ENCODE results near the gene TWNK.

TWNK gene

DNA sequence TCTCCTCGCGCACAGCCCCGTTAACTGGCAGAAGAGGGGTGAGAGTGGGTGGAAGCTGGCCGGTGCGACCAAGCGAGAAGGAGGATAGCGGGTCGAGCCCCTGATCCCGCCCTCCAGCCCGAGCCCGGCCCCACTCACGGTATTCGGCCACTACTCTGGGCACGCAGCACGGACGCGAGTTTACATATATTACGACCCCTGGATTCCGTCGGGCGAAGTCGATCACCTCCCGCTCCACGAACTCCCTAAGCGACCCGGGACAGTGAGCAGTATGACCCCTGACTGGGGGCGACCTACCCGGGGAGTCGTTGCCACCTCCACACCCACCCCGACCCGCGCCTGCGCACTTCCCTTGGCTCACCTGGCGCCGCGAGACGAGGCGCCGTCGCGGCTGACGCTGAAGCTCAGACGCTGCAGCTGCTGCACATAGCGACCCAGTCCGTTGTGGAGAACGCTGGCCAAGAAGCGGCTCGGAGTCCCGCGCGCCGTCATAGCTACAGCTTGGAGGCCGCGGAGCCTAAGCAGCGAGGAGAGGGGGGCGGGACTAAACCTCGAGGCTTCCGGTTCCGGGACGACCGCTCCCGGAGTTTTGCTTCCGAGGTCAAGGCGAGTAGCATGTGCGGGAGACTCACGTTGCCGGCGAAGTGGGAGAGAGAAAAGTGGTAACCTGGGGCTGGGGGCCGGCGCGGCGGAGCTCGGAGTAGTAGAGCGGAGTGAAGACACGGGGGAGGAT is at the start of gene TWNK, which contains the start of gene MRPL43:
Gene TWNK, plus strand, starts transcription at position 592 of the 733 bp plus-strand sequence. CDS start 668 bp downstream, outside the sequence.
Gene MRPL43, minus strand, starts transcription at position 546 of the 733 bp plus-strand sequence. Its CDS starts 54 bp downstream, at position 492.
- no peak for DNase-seq (ENCODE audit: low read depth in 2 of 2)

DNA sequence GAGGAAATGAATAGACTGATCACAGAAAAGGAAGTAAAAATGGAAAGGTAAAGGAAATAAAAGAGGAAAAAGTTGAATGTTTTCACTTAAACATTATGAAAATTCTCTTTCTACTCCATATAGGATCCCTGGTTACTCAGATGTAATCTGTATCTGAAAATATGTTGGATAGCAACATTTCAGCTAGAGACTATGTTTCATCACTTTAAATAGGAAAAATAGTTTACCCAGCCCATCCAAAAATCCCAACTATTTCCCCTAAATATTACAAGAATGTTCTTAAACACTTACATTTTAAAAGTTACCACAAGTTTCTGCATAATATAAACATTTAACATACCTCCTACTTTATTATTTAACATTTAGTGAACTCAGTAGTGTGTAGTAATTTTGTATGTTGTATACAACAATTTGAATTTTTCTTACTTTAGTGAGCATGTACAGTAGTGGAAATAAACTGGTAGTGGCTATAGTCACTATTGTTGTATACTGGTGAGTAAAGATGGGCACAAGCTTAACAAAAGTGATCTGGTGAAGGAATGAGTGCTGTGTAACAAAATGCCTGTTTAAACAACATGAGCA is 47.5 kb upstream of the TWNK start:
- DNase-seq (ENCODE audit: low read depth in 2 of 2) = peak; percentile 23 to 38

DNA sequence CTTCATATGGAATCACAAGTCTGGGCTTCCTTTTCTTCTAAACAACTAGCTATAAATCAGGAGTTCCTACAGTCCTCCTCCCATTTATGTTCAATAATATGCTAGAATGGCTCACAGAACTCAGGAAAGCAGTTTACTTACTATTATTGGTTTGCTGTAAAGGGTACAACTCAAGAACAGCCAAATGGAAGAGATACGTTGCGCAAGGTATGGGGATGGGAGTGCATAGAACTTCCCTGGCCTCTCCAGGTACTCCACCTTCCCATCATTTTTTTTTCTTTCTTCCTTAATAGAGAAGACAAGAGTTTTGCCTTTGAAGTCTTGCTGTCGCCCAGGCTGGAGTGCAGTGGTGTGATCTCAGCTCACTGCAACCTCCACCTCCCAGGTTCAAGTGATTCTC is 45.1 kb upstream of the TWNK start:
- DNase-seq (ENCODE audit: low read depth in 2 of 2) = no peak

DNA sequence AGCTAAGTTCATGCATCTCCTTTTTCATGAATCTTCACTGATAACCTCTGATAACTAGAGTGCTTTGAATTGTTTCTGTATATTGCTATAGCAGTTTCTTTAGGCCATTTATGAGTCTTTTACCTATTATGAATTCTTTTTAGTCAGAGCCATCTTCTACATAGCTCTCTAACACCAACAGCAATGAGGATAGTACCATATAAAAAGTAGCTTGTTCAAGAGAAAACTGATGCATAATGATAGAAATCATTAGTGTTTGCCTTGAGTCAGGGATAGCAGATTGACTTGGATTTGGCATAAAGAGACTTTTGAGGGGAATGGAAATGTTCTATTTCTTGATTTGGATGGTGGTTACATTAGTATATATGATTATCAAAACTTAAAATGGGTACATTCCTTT is 43.8 kb upstream of the TWNK start:
- DNase-seq (ENCODE audit: low read depth in 2 of 2) = no peak

DNA sequence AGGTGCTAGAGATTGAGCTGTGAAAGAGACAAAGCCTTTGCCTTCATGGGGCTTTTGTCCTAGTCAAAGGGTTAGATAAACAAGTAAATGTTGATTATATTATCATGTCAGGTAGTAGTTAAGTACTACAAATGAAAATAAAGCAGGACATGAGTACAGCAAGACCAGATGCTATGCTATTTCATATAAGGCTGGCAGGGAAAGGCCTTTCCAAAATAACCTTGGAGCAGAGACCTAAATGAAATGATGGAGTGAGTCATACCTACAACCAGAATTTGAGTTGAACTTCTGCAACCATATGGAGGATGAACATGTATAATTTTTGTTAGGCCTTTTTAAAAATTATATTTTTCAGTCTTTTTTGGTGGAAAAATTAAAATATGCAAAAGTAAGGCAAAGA is 41.6 kb upstream of the TWNK start:
- no peak for DNase-seq (ENCODE audit: low read depth in 2 of 2)

DNA sequence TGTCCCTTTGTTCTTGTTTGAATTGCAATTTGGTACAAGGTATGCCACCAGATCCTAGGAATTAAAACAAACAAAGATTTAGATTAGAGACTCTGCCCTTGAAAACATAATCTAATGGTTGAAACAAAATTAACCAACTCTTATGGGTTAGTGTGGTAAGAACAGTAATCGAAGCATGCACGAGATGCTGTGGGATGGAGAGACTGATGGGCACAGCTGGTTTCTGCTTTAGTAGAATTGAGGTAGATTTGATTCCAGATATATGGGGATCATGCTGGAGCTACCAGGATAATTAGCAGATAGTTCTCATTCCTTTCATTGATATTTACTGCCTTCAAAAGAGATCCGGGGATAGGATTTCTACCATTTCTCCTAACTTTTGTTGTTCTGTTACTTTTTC is 38.4 kb upstream of the TWNK start:
- DNase-seq (ENCODE audit: low read depth in 2 of 2) = no peak

DNA sequence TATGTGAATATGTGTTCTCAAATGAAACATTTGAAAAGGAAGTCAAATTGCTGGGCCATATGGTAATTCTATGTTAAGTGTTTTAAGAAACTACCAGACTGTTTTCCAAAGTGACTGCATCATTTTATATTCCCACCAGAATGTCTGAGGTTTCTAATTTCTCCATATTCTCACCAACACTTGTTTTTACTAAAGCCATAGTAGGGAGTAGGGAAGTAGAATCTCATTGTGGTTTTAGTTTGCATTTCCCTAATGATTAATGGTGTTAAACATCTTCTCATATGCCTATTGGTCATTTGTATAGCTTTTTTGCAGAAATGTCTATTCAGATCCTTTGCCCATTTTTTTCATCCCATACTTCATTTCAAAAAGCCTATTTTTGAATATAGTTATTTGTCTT is 27.1 kb upstream of the TWNK start:
- DNase-seq (ENCODE audit: low read depth in 2 of 2) = no peak

DNA sequence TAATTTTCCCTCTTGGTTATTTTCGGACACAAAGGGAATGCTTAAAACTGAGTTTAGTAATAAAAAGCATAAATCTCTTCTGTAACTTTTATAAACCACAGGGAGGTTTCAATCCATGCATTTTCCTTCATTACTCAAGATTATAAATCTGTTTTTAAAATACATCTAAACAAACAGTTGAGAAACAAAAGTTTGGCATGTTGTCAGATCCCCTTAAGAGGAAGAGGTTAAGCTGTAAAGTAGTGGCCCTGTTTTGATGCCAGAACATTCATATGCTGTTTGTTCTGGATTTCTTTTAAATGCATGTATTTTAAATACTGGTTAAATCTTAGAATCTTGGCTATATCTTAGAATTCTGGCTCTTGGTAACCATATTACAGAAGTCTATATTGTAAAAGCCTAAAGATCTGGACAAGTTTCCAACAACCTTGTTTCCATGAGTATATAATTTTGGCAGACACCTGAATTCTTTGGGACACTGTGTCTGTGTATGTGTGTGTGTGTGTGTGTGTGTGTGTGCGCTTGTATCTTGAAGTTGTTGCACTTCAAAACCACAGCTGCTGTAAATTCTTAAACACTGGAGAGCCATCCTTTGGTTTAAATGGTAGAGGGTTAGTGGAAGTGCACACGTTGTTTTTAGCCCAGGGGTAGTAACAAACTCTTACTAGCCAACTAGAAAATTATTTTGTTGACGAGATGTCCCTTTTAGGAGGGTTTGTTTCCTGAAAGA is 24.8 kb upstream of the TWNK start:
- DNase-seq (ENCODE audit: low read depth in 2 of 2) = no peak

DNA sequence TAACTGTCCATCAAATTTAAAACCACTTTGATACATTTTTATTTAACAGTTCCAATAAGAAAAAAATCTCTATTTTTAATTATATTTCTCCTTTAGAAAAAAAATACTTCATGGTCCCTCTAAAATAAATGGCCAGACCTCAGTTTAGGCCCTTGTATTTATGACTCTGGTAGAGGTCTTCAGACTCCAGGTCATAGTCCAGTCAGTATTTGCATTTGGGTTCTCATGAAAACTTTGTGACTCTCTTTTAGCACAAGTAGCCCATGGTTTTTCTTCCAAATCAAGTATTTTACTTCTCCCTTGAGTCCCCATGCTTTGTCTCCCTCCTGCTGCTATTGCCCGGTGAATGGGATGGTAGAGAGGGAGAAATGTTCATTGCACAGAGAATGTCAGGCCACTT is 23.5 kb upstream of the TWNK start:
- DNase-seq (ENCODE audit: low read depth in 2 of 2) = no peak

DNA sequence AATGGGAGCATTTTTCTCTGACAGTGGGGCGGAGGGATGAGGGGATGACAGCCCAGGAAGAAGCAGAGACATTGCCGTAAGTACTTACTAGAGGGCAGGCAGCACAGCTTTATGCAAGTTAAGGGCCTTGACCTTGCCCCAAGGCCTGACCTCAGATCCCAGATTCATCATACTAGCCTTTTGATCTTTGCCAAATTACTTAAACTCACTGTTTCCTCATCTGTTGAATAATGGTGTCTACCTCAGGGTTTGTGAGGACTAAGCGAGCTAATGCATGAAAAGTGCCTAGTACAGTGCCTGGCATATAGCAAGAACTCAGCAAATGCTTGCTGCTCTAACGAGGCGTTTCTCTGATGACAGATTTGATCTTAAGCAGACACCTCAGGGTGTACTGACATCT is 21.5 kb upstream of the TWNK start:
- no peak for DNase-seq (ENCODE audit: low read depth in 2 of 2)

DNA sequence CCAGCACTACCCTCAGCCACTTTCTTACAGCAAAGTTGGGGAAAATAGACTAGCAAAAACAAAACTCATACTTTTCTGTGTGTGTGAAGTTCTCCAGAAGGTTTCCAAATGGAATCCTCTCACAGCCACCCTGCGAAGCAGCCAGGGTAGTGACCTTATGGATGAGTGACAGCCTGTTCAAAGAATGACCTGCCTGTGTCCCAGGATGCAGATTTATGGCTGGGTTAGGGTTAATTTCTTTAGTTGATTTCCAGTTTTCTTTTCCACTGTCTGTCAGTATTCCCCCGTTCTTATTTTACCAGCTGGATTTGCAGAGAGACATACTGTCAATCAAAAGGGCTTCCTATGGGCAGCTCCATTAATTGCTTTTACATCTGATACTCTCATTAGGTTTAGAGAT is 20.5 kb upstream of the TWNK start:
- DNase-seq (ENCODE audit: low read depth in 2 of 2) = no peak

DNA sequence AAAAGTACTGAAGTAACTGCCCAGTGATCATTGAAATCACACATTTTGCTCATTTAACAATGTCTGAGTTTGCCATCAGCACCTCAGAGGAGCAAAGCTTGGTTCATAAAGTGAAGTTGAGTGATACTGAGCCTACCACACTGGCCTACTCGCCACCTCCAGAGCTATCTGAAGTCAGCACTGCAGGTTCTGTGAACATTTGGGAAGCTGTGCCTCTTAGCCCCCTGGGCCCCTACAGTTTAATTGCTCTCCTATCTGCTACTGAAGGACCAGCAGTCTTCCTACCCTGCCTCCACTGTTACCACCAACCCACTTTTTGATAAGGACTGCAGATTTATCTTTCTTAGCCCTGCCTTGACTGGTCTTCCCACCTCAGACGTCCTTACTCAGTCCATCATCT is 20.0 kb upstream of the TWNK start:
- DNase-seq (ENCODE audit: low read depth in 2 of 2) = no peak

DNA sequence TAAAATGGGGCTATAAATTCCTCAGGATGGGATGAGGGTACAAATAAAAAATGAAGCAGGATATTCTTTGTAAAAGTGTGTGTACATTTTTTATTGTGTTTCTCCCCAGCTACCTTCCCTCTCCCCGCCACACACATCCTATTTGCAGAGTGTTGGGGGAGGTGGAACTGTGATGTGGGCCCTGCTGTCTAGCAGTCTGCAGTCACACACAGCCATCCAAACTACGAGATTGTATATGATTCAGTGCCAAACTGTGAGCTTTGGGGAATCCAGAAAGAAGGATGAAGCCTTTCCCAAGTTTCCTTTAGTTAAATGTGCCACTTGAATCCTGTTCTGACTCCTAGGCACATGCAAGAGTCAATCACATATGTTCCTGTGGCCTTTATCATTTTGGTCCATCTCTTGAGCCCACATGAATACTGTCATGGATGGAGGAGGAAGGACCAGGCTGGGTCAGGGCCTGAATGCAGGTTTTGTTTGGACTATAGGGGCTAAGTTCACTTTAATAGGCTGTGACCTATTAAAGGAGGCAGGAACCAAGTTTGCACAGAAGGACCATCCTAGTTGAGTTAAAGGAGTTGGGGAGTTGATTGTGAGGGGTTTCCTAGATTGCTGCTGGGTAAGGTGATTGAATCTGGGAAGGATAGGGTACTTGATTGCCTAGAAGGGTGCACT is 19.1 kb upstream of the TWNK start:
- DNase-seq (ENCODE audit: low read depth in 2 of 2) = no peak

DNA sequence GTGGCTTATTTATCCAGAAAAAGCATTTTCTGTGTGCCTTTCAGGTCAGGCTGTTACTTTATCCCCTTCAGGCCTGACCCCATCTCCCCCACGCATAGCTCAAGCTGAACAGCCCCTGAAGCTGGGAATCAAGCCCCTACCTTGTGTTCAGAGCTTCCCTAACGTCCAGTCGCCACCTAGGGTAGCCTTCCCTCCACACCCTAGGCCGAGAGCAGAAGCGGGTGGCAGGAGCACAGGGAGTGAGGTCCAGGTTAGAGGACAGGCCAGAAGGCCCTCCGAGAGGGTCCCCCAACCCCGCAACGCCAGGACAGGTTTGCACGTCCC is 18.5 kb upstream of the TWNK start:
- DNase-seq (ENCODE audit: low read depth in 2 of 2) = no peak

DNA sequence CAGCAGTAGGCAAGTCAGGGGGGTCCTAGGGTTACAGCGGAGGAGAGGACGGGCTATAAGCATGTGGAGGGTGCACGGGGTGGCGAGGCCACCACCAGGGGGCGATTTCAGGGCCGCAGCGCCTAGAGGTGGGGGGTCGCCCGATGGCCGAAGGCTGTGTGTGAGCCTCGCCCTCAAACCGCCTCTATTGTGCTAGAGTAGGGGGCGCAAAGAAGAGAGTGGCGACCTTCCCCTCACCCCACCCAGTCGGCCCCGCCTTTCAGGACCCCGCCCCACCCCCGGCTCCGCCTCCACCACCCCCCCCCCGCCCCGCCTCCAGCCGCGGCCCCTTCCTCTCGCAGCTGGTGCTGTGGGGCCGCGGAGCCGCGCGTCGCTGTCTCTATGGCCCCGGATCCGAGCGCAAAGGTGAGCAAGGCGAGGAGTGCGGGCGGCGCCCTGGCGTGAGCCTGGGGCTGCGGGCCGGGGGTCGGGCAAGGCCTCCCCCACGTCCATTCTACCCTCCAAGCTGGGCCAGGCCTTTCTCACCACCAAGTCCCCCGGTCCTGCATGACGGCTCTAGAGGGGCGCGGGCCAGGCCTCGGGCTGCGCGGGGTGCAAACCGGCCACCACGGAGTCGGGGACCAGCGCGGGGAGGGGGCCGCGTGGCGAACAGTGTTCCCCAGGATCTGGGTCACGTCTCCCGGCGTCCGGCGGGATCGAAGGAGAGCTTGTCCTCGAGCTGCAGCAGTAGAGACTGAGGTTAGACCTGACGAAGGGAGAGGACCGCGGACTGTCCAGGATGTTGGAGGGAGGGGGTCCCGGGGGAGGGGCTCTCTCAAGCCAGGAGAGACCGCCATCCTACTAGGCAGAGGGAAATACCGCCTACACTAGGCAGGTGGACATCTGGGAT is 17.9 kb upstream of the TWNK start, which contains the start of gene SEMA4G:
Gene SEMA4G, plus strand, starts transcription at position 318 of the 889 bp plus-strand sequence. CDS start 3,409 bp downstream, outside the sequence.
- DNase-seq (ENCODE audit: low read depth in 2 of 2) = no peak

DNA sequence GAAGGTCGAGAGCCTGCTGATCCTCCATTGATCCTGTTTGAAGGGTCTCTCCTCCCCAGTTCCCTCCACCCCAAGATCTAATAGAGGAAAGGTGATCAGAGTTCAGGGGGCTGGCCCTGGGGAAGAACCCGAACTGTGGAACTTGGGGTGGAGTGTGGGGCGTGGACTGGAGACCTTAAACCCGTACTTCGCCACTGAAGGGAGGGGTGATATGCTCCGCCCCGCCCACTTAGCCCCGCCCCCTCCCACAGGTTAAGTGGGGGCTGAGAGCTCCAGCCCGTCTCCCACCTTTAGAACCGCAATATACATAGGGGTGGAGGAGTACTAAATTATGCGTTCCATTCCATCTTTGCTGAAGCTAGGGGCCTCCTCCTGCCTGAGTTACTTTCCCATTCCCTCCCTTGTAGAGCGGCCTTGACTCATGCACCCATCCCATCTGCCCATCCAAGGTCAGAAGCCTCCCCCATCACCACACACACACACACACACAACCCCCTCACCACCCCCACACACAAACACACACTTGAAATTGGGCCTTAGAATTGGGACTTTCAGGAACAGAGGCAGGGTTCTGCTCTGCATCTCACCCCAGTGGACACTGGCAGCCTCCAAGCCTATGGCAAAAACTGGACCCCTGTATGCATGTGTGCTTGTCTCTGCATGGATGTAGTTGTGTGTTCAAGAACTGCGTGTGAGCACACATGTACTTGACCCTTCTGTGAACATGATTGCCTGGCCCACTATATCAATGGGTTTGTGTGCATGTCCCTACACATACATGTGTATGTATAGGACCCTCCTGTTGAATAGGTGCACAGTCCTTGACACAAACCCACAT is 17.0 kb upstream of the TWNK start:
- no peak for DNase-seq (ENCODE audit: low read depth in 2 of 2)

DNA sequence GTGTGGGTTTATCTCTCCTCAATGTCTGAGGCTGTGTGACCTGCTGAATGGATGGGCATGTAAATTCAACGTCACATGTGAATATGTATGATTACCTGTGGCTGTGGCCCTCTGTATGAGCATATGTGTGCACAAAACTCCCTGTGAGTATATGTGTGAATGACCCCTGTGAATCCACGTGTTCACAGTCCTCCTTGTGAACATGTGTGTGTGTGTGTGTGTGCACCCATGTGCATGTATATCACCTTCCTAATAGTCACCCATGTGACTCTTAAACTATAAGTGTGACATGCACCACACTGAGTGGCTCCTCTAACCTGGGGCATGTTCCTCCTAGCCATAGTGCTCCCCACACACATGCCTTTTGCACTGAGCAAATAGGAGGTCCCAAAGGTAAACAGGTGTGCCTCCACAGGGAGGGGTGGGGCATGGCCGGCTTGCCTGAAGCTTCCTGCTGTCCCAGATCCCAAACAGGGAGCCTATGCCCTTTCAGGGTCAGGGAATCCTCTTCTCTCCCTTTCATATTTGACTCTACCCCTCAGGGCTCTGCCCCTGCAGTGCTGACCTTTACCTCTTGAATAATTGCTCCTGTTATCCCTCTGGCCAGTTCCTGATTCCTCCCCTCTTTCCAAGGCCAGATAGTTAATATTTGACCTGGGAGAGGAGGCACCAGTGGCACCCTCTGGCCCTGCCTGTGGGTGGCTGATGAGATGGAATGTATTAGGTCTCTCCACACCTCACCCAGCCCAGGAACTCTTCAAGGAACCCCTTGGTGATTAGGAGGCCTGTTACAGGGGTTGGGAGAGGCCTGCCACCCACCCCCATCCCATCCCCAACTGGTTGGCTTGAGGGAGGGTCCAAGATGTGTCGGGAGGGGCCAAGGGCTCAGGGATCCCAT is 16.2 kb upstream of the TWNK start:
- no peak for DNase-seq (ENCODE audit: low read depth in 2 of 2)

DNA sequence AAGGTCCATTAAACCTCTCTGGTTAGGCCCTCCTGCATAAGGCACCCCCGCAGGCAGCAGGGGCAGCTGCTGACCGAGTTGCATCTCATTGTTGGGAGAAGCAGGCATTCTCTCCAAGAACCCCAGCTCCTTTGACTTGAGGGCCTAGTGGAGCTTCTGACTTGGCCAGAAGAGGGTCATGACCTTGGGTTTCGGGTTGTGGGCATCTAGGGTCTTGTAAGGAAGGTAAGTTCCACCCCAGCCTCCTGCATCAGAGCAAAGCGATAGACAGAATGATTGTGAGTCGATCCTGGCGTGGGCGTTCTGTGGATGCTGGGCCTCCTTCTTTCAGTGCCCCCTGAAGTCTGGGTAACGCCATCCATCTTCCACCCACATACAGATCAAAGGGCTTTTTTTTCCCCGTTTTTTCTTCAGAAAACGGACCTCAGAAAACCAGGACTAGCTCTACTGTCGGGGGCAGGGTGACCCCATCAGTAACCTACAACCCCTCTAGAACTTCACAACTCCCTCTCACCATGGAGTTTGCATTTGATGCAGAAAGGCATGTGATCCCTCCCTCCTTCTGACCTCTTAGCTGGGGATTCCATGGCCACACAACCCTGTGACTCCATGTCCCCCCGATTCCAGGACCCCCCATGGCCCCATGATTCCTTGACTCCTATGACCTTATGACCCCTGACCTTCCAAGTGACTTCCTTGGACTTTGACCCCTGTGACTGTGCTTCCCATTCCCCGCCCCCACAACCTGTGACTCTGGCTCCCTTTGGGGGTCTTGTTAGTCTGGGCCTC is 15.0 kb upstream of the TWNK start:
- DNase-seq (ENCODE audit: low read depth in 2 of 2) = no peak
